C4-2B (cell line): ENCODE results near the gene PDSS1.

Experiments used
- ZFX ChIP-seq: fragments of 450-650 bp; IDR thresholded peaks from 2 replicates; pipeline ENCODE4 v1.6.1; 2017
- TF ChIP-seq, protein P1 (sequence below): fragments of 450-650 bp; conservative IDR thresholded peaks from 2 replicates; pipeline ENCODE4 v1.5.1; 2017; ENCODE audit warnings: mild to moderate bottlenecking

DNA sequence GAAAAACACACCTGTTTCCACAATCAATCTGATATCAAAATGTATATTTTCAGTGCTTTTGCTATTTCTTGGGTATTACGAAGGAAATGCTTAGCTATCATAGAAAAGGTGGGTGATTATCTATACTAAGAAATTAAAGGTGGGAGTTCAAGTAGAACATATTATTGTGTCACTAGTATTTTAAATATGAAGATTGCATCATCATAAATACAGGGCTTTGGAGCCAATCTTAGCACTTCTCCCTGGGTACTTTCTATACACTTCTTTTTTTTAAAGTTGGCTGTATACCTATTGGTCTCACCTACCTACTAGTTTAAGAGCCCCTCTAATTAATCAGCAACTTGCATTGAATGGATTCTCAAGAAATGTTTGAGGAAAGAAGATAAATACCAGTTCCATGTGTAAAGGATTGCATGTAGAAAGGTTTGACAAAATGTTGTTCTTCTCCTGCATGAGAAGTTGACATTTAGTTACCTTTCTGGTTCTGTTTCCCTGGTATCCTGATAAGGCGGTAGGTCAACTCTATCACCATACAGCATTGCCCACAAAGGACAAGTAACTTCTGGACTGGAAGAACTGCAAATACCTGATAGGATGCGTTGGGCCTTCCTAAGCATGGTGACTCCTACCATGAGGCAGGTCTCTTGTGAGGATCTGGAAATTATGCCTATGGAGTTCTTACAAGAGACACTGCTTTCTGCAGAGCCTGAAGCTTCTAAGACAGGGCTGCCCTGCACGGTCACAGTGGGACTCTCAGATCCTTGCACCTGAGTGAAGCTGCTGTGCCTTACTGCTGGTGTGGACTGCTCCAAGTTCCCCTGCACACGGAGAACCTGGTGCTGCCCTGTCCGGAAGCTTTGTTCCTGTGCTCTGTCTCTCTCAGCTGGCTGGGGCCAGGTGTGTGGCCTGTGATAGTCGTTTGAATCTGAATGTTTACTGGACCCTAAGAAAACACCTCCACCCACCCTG lies 32.1 kb upstream of the PDSS1 start:
- TF ChIP-seq, protein P1, sequence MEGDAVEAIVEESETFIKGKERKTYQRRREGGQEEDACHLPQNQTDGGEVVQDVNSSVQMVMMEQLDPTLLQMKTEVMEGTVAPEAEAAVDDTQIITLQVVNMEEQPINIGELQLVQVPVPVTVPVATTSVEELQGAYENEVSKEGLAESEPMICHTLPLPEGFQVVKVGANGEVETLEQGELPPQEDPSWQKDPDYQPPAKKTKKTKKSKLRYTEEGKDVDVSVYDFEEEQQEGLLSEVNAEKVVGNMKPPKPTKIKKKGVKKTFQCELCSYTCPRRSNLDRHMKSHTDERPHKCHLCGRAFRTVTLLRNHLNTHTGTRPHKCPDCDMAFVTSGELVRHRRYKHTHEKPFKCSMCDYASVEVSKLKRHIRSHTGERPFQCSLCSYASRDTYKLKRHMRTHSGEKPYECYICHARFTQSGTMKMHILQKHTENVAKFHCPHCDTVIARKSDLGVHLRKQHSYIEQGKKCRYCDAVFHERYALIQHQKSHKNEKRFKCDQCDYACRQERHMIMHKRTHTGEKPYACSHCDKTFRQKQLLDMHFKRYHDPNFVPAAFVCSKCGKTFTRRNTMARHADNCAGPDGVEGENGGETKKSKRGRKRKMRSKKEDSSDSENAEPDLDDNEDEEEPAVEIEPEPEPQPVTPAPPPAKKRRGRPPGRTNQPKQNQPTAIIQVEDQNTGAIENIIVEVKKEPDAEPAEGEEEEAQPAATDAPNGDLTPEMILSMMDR: no peak
- TF ChIP-seq ZFX: no peak
